CD14-positive monocyte (primary cell): Measurements from ENCODE around the gene ENKUR. TPM values are rescaled to one million over a fixed set of nuclear protein-coding genes. Genes with fewer than 3 reads are reported as not detected.

Experiments used
- DNase-seq, 3 donors: peaks; one replicate each; pipeline ENCODE4 v3.0.0-alpha.2; 2011 to 2022
- H2AFZ ChIP-seq: 2 replicates; pipeline ENCODE4 v1.6.0; 2012; ENCODE audit warnings: mild to moderate bottlenecking, low read depth, low read length, inconsistent platforms; ENCODE audit not compliant: insufficient read depth, poor library complexity, severe bottlenecking
- H3K27ac ChIP-seq, 2 donors: 1 replicate in 1 of 2; 2 replicates in 1 of 2; pipeline ENCODE4 v1.5.1; 2012 to 2013; ENCODE audit warnings: low read length in 2 of 2, control low read depth in 1 of 2, inconsistent platforms in 1 of 2, low read depth in 1 of 2, mild to moderate bottlenecking in 1 of 2
- H3K27me3 ChIP-seq, 2 donors: one replicate each; pipeline versions ENCODE4 v1.6.0 to v1.6.1; 2011 to 2013; ENCODE audit warnings: low read length in 2 of 2; ENCODE audit not compliant: control insufficient read depth in 2 of 2, insufficient read depth in 2 of 2
- H3K36me3 ChIP-seq, 2 donors: replicated peaks in 1 of 2; 1 replicate in 1 of 2; 2 replicates in 1 of 2; pipeline versions ENCODE4 v1.5.1 to v1.6.1; 2012 to 2013; ENCODE audit warnings: low read length in 2 of 2, control low read depth in 1 of 2, inconsistent platforms in 1 of 2, mild to moderate bottlenecking in 1 of 2; ENCODE audit not compliant: insufficient read depth in 2 of 2, control insufficient read depth in 1 of 2
- H3K4me1 ChIP-seq, 2 donors: 1 replicate in 1 of 2; 2 replicates in 1 of 2; pipeline versions ENCODE4 v1.5.1 to v1.6.1; 2012 to 2013; ENCODE audit warnings: low read length in 2 of 2, control low read depth in 1 of 2, inconsistent platforms in 1 of 2, mild to moderate bottlenecking in 1 of 2, moderate library complexity in 1 of 2; ENCODE audit not compliant: insufficient read depth in 2 of 2, control insufficient read depth in 1 of 2
- H3K4me2 ChIP-seq: replicated peaks from 2 replicates; pipeline ENCODE3; 2012; ENCODE audit warnings: low read length, moderate library complexity, mild to moderate bottlenecking; ENCODE audit not compliant: poor library complexity, severe bottlenecking; ENCODE audit errors: extremely low read depth
- H3K4me3 ChIP-seq, 3 experiments: fragments of 200-600 bp in 1 of 3; sonication (generic) in 1 of 3; replicated peaks in 1 of 3; 1 replicate in 2 of 3; 2 replicates in 1 of 3; pipeline ENCODE4 v1.5.1; 2011 to 2013; ENCODE audit warnings: low read length in 3 of 3, mild to moderate bottlenecking in 3 of 3, control low read depth in 2 of 3, low read depth in 2 of 3, inconsistent platforms in 1 of 3, moderate library complexity in 1 of 3
- H3K79me2 ChIP-seq: 2 replicates; pipeline ENCODE4 v1.6.0; 2012; ENCODE audit warnings: mild to moderate bottlenecking, control low read depth, inconsistent platforms, low read length, moderate library complexity; ENCODE audit not compliant: insufficient read depth
- H3K9ac ChIP-seq: 2 replicates; pipeline ENCODE4 v1.6.0; 2017; ENCODE audit warnings: low read length, mild to moderate bottlenecking; ENCODE audit not compliant: insufficient read depth, poor library complexity, severe bottlenecking
- H3K9me3 ChIP-seq, 2 donors: replicated peaks in 1 of 2; 1 replicate in 1 of 2; 2 replicates in 1 of 2; pipeline versions ENCODE4 v1.5.1 to v1.6.1; 2012 to 2013; ENCODE audit warnings: low read length in 2 of 2, control low read depth in 1 of 2; ENCODE audit not compliant: control insufficient read depth in 1 of 2, insufficient read depth in 1 of 2
- H4K20me1 ChIP-seq: 2 replicates; pipeline ENCODE4 v1.6.0; 2012; ENCODE audit warnings: mild to moderate bottlenecking, low read length, control low read depth, moderate library complexity; ENCODE audit not compliant: insufficient read depth
- H3K27ac Mint-ChIP-seq, 7 donors: one replicate each; pipeline ENCODE4 v1.8.0; 2020; ENCODE audit warnings: mild to moderate bottlenecking in 7 of 7, mixed read lengths in 7 of 7, moderate library complexity in 6 of 7, inconsistent platforms in 2 of 7
- H3K27me3 Mint-ChIP-seq, 3 donors: one replicate each; pipeline ENCODE4 v1.8.0; 2021 to 2022; ENCODE audit warnings: low read depth in 3 of 3, mild to moderate bottlenecking in 3 of 3, mixed read lengths in 3 of 3, moderate library complexity in 3 of 3, inconsistent platforms in 1 of 3
- H3K36me3 Mint-ChIP-seq, 2 donors: one replicate each; pipeline ENCODE4 v1.8.0; 2020; ENCODE audit warnings: mixed read lengths in 2 of 2, inconsistent platforms in 1 of 2, mild to moderate bottlenecking in 1 of 2
- H3K4me1 Mint-ChIP-seq: one replicate; pipeline ENCODE4 v1.8.0; 2020; ENCODE audit warnings: mild to moderate bottlenecking, mixed read lengths
- H3K4me3 Mint-ChIP-seq, 2 donors: one replicate each; pipeline ENCODE4 v1.8.0; 2020; ENCODE audit warnings: mild to moderate bottlenecking in 2 of 2, mixed read lengths in 2 of 2, moderate library complexity in 1 of 2
- H3K9me3 Mint-ChIP-seq, 7 donors: one replicate each; pipeline ENCODE4 v1.8.0; 2020 to 2022; ENCODE audit warnings: mixed read lengths in 7 of 7, mild to moderate bottlenecking in 6 of 7, moderate library complexity in 6 of 7, inconsistent platforms in 2 of 7
- WGBS: methylation state at CpG from one replicate; pipeline ENCODE4 v1.1.5; 2013; ENCODE audit warnings: missing lambda C conversion rate; ENCODE audit not compliant: insufficient coverage; 5-methylcytosine and 5-hydroxymethylcytosine counted together
- intact Hi-C, 2 donors: fragments of 100-400 bp; cut with micrococcal nuclease; formaldehyde crosslinking; loops; one replicate each; pipeline versions ENCODE4 v1.15.0 to v1.15.1; 2023
- polyA plus RNA-seq, 3 donors: library from polyadenylated mRNA; depleted of rRNA in 1 of 3; unstranded in 2 of 3; stranded (reverse) in 1 of 3; fragments of 300-500 nt in 2 of 3; fragments of >200 nt in 1 of 3; fragmentation: Illumina TruSeq in 2 of 3; gene quantifications; 1 replicate in 2 of 3; 2 replicates in 1 of 3; pipeline ENCODE4 v1.2.3, GENCODE V29; 2012 to 2021
- TF ChIP-seq, protein P1 (sequence below): fragments of 200-600 bp; IDR thresholded peaks from one replicate; pipeline ENCODE4 v1.8.0; 2022; ENCODE audit warnings: antibody characterized with exemption, mild to moderate bottlenecking

The ENKUR gene
- polyA plus RNA-seq, 3 donors = 0.16 TPM; not detected in 2

DNA sequence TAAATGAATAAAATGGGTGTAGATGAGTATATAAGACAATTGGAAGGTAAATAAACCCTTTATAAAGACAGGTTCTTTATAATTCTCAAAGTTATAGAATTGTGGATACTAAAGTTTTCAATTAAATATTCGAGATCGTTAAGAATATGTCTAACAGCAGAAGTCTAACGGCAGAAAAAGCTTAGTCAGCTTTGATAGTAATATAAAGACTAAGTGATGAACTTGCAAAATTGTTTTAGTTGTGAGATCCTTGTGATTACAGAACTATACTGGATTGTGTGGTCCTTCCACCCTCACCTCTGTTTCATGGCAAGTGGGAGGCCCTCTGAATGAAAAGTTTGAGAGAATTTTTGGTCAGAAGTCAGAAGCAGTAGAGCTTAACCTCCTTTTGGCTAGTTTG, 2.7 kb upstream of the ENKUR start:
- H3K27me3 Mint-ChIP-seq = peaks cover 0 to 5% (median 0%) of the 10 kb centered on the region in 3 donors
- Histone ChIP-seq H3K9me3 (no peaks in the 10 kb centered on the region), H3K27me3 (no peaks in the 10 kb centered on the region), H2AFZ (no peak overlapping the region), H3K4me2 (no peak overlapping the region), H3K4me3 (no peak overlapping the region), H3K4me1 (peaks cover 19 to 22% of the 10 kb centered on the region in 2 donors), H3K36me3 (no peaks in the 10 kb centered on the region), H3K27ac (no peak overlapping the region), H3K79me2 (no peaks in the 10 kb centered on the region), H4K20me1 (no peaks in the 10 kb centered on the region), H3K9ac (no peak overlapping the region)
- TF ChIP-seq, protein P1, sequence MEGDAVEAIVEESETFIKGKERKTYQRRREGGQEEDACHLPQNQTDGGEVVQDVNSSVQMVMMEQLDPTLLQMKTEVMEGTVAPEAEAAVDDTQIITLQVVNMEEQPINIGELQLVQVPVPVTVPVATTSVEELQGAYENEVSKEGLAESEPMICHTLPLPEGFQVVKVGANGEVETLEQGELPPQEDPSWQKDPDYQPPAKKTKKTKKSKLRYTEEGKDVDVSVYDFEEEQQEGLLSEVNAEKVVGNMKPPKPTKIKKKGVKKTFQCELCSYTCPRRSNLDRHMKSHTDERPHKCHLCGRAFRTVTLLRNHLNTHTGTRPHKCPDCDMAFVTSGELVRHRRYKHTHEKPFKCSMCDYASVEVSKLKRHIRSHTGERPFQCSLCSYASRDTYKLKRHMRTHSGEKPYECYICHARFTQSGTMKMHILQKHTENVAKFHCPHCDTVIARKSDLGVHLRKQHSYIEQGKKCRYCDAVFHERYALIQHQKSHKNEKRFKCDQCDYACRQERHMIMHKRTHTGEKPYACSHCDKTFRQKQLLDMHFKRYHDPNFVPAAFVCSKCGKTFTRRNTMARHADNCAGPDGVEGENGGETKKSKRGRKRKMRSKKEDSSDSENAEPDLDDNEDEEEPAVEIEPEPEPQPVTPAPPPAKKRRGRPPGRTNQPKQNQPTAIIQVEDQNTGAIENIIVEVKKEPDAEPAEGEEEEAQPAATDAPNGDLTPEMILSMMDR = no peak
- intact Hi-C loops = loop anchor here (5.0 to 10.0 kb wide), 2 partner anchors 294 to 296 kb away; partner anchors contain the start of gene ARHGAP21 (in 2 of the 2)
- H3K9me3 Mint-ChIP-seq = no peaks in the 10 kb centered on the region
- H3K4me1 Mint-ChIP-seq = peaks cover 28% of the 10 kb centered on the region
- no peak overlapping the region for H3K27ac Mint-ChIP-seq
- no peak for DNase-seq
- H3K36me3 Mint-ChIP-seq = no peaks in the 10 kb centered on the region
- WGBS = no CpG with 5 or more reads among the region's 3 CpGs
- H3K4me3 Mint-ChIP-seq = no peak overlapping the region

DNA sequence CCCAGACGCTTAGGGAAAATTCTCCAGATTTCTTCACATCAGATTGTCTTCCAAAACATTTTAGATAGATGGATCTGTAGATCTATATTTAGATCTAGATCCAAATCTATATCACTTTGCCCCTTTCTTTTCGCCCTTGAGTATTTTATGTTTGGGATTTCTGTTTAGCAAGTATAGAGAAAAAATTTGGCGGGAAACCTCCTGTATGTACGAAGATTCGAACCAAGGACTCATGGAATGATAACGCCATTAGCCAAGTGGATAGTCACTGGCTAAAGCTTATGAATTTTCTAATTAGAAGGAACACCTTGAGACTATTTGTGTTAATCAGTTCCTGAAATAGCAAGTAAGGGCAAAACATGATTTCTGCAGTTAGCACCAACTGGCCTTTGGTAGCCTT, 1.7 kb upstream of the ENKUR start:
- Histone ChIP-seq H3K9ac (no peak overlapping the region), H3K27ac (no peak overlapping the region), H3K4me1 (peaks cover 19 to 22% of the 10 kb centered on the region in 2 donors), H4K20me1 (no peaks in the 10 kb centered on the region), H3K79me2 (no peaks in the 10 kb centered on the region), H3K27me3 (no peaks in the 10 kb centered on the region), H3K36me3 (no peaks in the 10 kb centered on the region), H3K4me3 (peak overlapping the region in 1 of 3 experiments; percentile 80), H3K4me2 (peak overlapping the region; percentile 88), H2AFZ (peak overlapping the region; percentile 94), H3K9me3 (no peaks in the 10 kb centered on the region)
- Mint-ChIP-seq H3K27ac (no peak overlapping the region), H3K9me3 (peaks cover 0 to 1% (median 0%) of the 10 kb centered on the region in 7 donors), H3K27me3 (peaks cover 0 to 5% (median 0%) of the 10 kb centered on the region in 3 donors), H3K36me3 (no peaks in the 10 kb centered on the region), H3K4me3 (peak overlapping the region; percentile 85 to 91), H3K4me1 (peaks cover 22% of the 10 kb centered on the region)
- 83% methylated on average over 2 of the region's 6 CpGs for WGBS
- TF ChIP-seq, protein P1 = no peak
- intact Hi-C loops = loop anchor here (5.0 to 10.0 kb wide), 2 partner anchors 293 to 295 kb away; partner anchors contain the start of gene ARHGAP21 (in 2 of the 2)
- no peak for DNase-seq
